Measurements from ENCODE around the gene AGAP1. TPM values are rescaled to one million over a fixed set of nuclear protein-coding genes. Genes with fewer than 3 reads are reported as not detected.

Gene AGAP1
- total RNA-seq, 1 experiment from 2014 or later = 23.4 TPM

DNA sequence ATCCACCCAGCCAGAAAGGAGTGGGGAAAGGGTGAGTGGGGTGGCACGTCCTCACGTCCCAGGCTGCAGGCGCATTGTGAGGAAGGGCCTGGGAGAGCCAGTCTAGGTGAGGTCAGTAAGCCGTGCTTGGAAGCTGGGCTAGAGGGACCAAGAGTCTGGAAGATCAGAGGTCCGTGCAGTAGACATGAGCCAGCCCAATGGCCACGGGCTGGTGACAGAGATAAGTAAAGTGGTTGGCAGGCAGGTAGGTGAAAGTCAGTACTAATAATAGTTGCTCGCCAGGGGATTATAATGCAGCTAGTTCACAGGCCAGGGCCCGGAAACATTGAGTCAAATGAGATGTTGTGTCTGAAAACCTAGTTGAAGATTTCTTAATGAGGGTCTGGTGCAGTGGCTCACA is 541.1 kb downstream of the AGAP1 start:
- H3K27me3 ChIP-seq (replicated peaks) = no peaks in the 10 kb centered on the region
- no peak overlapping the region for H3K4me3 ChIP-seq
- H3K9me3 ChIP-seq (replicated peaks) = no peaks in the 10 kb centered on the region; the same call in 1 of the 2 replicates
- peaks cover 8% of the 10 kb centered on the region for H3K36me3 ChIP-seq
- no peaks in the 10 kb centered on the region for H3K4me1 ChIP-seq (replicated peaks)
- H3K27ac ChIP-seq = no peak overlapping the region
- DNase-seq (ENCODE audit: low read depth in 1 of 2, low spot score in 2 of 2) = no peak

DNA sequence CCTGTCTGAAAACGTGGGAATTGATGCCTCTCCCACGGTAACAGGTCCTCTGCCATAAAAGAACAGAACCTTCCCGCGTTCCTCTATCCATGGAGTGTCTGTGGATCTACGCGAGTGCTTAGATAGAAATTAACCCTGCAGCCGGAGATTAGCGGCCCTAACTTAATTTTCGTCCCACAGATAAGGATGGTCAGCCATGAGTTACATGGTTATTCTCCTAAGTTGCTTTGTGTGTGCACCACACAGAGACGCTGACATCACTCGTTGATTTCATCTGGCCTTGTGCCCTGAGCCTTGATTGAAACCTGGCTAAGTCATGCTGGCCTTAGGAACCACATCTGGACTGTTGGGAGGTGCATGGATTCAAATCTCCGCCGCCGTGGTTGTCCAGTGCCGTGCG is 542.2 kb downstream of the AGAP1 start:
- Histone ChIP-seq H3K36me3 (peaks cover 12% of the 10 kb centered on the region; the same call in 1 of the 2 replicates), H3K27me3 (replicated peaks) (no peaks in the 10 kb centered on the region), H3K27ac (no peak overlapping the region), H3K4me1 (replicated peaks) (no peaks in the 10 kb centered on the region), H3K4me3 (no peak overlapping the region), H3K9me3 (replicated peaks) (no peaks in the 10 kb centered on the region)
- no peak for DNase-seq (ENCODE audit: low read depth in 1 of 2, low spot score in 2 of 2)

DNA sequence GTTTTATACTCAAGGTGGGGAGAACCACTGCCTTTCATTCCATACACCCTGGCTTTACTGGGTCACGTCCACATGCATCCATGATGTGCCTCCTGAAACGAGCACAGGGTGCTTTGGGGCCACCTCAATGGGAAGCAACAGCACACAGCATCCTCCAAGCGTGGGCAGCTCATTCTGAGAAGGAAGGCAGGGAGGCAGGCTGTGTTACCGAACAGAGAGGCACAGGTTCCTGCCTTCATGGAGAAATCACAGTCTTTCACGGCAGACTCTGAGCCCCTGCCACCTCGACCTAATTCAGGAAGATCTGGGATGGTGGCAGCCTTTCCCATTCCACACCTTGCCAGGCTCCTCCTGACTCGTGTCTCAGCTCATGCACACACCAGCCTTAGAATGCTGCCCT is 544.3 kb downstream of the AGAP1 start:
- Histone ChIP-seq H3K9me3 (replicated peaks) (no peaks in the 10 kb centered on the region), H3K4me1 (replicated peaks) (no peaks in the 10 kb centered on the region), H3K27ac (no peak overlapping the region), H3K4me3 (no peak overlapping the region), H3K36me3 (peaks cover 12% of the 10 kb centered on the region; the same call in 1 of the 2 replicates), H3K27me3 (replicated peaks) (no peaks in the 10 kb centered on the region)
- no peak for DNase-seq (ENCODE audit: low read depth in 1 of 2, low spot score in 2 of 2)

DNA sequence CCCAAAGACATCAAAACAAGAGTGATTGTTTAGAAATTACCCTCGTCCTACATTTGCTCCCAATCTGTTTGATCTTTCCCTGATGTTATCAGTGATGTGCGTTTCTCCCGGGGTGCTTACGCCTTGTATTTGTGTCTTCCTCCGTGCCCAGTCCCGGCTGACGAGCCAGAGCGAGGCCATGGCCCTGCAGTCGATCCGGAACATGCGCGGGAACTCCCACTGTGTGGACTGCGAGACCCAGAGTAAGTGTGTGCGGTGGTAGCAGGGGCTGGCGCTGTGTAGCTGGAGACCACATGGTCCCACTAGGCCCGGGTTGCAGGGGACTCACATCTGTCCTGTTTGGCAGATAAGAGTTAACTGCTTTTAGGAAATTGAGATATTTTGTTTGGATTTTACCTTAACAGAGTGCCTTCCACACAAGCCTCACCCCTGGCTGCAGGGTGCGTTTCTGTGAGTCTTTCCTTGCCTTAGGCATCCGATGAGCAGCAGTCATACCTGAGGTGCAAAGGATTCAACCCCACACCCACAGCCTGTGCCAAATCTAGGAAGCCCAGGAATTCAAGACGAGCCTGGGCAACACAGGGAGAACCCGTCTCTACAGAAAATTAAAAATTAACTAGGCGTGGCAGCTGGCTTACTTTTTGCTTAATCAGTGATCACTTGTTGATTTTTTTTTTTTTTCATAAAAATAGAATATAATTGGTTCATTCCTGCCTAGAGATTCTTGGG is 546.9 kb downstream of the AGAP1 start:
- Histone ChIP-seq H3K9me3 (replicated peaks) (no peaks in the 10 kb centered on the region), H3K27me3 (replicated peaks) (no peaks in the 10 kb centered on the region), H3K27ac (no peak overlapping the region), H3K4me3 (no peak overlapping the region), H3K36me3 (peaks cover 18% of the 10 kb centered on the region), H3K4me1 (replicated peaks) (no peaks in the 10 kb centered on the region)
- DNase-seq (ENCODE audit: low read depth in 1 of 2, low spot score in 2 of 2) = no peak

DNA sequence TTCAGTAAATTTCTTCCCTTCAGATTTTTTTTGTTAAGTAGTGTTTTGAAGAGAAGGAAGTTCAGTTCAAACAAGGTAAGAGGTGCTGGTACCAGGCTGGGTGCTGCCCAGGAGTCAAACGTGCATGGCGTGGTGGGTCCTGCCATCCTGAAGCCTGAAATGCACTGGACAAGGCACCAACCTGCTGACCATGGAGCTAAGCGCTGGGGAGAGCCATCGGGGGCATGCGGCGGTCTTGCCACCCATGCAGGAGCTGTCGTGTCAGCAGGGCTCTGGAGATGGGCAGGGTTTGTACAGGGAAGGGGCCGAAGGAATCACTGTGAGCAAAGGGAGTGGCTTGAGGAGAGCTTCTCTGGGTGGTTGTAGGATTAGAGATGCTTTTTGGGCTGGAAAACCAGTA is 547.8 kb downstream of the AGAP1 start:
- H3K27me3 ChIP-seq (replicated peaks) = no peaks in the 10 kb centered on the region
- H3K4me1 ChIP-seq (replicated peaks) = no peaks in the 10 kb centered on the region
- peaks cover 14% of the 10 kb centered on the region for H3K36me3 ChIP-seq
- no peak overlapping the region for H3K4me3 ChIP-seq
- no peak for DNase-seq (ENCODE audit: low read depth in 1 of 2, low spot score in 2 of 2)
- H3K27ac ChIP-seq = no peak overlapping the region
- no peaks in the 10 kb centered on the region for H3K9me3 ChIP-seq (replicated peaks)

DNA sequence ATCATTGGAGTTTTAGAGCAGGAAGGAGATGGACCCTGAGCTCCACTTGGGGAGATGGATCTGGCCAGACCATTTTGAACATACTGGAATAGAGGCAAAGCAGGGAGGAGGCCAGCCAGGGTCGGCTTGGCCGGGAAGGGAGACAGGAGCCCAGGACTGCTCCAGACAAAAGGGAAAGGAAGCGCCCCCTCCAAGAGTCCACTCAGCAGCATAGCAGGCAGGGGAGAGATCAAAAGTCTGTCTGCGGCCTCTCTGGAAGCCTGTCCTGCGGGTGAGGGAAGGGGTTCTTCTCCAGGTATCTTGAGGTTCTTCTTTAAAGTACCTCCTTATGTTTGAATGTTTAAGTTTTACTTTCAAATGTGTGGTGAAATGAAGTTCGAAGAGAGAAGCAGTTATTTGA is 548.2 kb downstream of the AGAP1 start:
- peaks cover 14% of the 10 kb centered on the region for H3K36me3 ChIP-seq
- DNase-seq (ENCODE audit: low read depth in 1 of 2, low spot score in 2 of 2) = no peak
- H3K4me1 ChIP-seq (replicated peaks) = no peaks in the 10 kb centered on the region
- no peak overlapping the region for H3K27ac ChIP-seq
- no peaks in the 10 kb centered on the region for H3K9me3 ChIP-seq (replicated peaks)
- H3K27me3 ChIP-seq (replicated peaks) = no peaks in the 10 kb centered on the region
- H3K4me3 ChIP-seq = no peak overlapping the region

DNA sequence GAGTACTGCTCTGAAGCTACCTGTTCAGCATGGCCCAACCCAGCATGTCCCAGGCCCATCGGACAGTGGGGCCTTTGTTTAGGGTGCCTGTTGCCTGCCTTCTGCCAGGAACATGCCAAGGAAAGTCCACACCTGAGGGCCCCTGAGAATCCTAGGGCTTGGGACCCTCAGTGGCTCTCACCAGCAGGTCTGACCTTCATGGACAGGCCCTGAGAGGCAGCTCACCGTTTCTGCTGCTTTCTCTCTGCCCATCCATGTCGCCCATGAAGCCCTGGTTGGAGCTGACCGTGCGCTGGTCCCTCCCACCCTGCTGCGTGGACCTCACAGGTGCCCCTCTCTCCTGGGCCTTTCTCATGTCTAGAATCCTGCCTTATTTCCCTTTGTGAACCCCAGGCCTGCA is 550.3 kb downstream of the AGAP1 start:
- Histone ChIP-seq H3K36me3 (peaks cover 14% of the 10 kb centered on the region), H3K27ac (no peak overlapping the region), H3K27me3 (replicated peaks) (no peaks in the 10 kb centered on the region), H3K9me3 (replicated peaks) (no peaks in the 10 kb centered on the region), H3K4me3 (no peak overlapping the region), H3K4me1 (replicated peaks) (no peaks in the 10 kb centered on the region)
- no peak for DNase-seq (ENCODE audit: low read depth in 1 of 2, low spot score in 2 of 2)

DNA sequence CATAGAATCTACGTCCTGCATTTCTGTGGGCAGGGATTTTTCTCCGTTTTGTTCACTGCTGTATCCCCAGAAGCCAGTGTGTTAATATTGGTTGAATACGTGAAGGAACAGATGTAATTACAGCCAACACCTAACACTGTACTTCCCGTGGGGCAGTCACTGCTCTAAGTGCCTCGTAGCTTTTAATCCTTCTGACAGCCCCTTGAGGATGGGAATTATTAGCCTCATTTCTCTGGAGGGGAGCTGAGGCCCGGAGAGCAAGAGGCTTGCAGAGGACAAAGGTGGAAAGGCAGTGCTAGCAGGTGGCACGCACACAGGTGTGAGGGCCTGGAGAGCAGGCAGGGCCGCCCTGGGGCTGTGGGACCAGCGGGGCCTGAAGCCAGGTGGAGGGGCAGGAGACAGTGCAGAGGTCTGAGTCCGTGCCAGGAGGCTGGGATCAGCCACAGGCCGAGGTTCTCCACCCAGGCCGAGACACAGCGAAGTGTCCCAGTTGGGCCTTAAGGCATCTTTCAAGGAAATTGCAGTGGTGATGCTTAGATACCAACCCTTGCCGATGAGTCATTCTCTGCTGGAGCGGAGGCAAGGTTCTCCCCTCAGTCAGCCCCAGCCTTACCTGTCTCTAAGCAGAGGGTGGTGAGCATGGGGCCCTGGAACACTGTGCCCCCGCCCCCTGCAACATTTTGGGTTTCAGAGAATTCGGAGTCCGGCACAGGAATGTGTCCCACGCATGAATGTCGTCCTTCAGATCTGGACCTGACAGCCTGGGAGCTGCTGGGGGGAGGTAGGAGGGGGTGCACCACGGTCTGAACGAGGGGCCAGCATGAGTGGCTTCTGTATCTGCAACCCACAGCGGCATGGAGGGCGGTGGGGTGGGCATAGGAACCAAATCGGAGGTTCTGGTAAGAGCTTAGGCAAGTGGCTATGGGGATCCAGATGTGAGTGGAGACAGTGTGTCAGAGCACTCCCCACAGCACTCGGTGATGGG is 551.7 kb downstream of the AGAP1 start:
- H3K4me3 ChIP-seq = no peak overlapping the region
- no peaks in the 10 kb centered on the region for H3K9me3 ChIP-seq (replicated peaks)
- H3K27ac ChIP-seq = no peak overlapping the region
- no peaks in the 10 kb centered on the region for H3K4me1 ChIP-seq (replicated peaks)
- no peak for DNase-seq (ENCODE audit: low read depth in 1 of 2, low spot score in 2 of 2)
- peaks cover 17% of the 10 kb centered on the region for H3K36me3 ChIP-seq
- H3K27me3 ChIP-seq (replicated peaks) = no peaks in the 10 kb centered on the region

DNA sequence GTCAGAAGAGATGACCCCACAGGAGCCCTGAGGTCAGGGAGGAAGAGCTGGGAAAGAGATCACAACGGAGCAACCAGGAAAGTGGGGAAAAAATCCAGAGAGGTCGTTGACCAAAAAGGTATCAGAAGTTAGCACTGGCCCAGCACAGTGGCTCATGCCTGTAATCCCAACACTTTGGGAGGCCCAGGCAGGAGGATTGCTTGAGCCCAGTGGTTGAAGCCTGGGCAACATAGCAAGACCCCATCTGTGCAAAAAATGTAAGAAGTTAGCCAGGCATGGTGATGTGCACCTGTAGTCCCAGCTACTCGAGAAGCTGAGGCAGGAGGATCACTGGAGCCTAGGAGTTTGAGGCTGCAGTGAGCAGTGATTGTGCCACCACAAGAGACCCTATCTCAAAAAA is 552.9 kb downstream of the AGAP1 start:
- no peak overlapping the region for H3K27ac ChIP-seq
- no peak overlapping the region for H3K4me3 ChIP-seq
- H3K27me3 ChIP-seq (replicated peaks) = no peaks in the 10 kb centered on the region
- no peaks in the 10 kb centered on the region for H3K4me1 ChIP-seq (replicated peaks)
- no peak for DNase-seq (ENCODE audit: low read depth in 1 of 2, low spot score in 2 of 2)
- H3K36me3 ChIP-seq = peaks cover 17% of the 10 kb centered on the region; the same call in 1 of the 2 replicates
- H3K9me3 ChIP-seq (replicated peaks) = no peaks in the 10 kb centered on the region

DNA sequence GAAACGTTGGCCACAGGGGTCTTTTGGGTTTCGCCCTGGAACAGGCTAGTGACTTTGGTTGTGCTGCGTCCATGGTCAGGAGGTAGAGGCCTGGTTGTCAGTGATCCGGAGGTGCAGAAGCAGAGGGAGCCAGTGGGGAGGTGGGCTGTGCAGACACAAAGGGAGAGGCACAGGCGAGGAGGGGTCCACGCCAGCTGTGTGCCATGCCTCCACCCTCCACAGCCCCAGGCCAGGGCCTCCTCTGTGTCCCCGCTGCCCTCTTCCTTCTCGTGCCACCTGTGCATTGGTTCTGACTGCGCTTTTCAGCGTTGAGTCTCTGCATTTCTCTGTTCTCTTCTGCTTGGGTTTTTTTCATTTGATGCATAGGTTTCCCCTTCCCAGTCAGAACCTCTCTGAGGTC is 553.3 kb downstream of the AGAP1 start:
- Histone ChIP-seq H3K27me3 (replicated peaks) (no peaks in the 10 kb centered on the region), H3K27ac (no peak overlapping the region), H3K4me3 (no peak overlapping the region), H3K4me1 (replicated peaks) (no peaks in the 10 kb centered on the region), H3K36me3 (peaks cover 17% of the 10 kb centered on the region), H3K9me3 (replicated peaks) (no peaks in the 10 kb centered on the region)
- no peak for DNase-seq (ENCODE audit: low read depth in 1 of 2, low spot score in 2 of 2)

DNA sequence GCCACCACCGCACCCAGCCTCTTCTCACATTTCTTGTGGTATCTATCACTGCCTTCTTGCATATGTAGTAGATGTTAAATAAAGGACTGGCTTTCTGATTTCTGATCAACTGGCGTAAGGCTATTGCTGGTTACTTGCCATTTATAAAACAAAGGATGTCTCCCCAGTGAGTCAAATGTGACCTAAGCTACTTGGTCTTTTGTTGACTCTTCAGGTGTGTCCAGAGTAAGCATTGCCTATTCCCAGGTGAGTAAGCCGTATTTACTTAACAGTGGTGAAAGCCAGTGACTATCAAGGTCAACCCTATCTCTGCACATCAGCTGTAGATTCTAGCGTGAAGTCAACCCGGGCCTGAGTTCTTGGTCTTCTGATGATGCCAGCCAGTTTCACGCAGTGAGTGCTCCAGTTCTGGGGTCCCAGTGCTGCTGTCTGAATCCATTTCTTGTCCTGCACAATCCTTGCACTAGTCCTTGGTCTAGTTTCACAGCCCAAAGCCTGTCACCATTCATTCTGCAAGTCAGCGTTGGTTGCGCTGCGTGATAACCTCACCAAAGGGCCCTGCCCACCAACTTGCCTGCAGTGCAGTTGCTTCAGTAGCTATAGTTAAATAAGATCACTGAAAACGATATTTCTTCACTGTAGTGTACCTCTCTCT is 554.2 kb downstream of the AGAP1 start:
- Histone ChIP-seq H3K27me3 (replicated peaks) (no peaks in the 10 kb centered on the region), H3K27ac (no peak overlapping the region), H3K4me3 (no peak overlapping the region), H3K36me3 (peaks cover 17% of the 10 kb centered on the region), H3K9me3 (replicated peaks) (no peaks in the 10 kb centered on the region), H3K4me1 (replicated peaks) (no peaks in the 10 kb centered on the region)
- DNase-seq (ENCODE audit: low read depth in 1 of 2, low spot score in 2 of 2) = no peak

DNA sequence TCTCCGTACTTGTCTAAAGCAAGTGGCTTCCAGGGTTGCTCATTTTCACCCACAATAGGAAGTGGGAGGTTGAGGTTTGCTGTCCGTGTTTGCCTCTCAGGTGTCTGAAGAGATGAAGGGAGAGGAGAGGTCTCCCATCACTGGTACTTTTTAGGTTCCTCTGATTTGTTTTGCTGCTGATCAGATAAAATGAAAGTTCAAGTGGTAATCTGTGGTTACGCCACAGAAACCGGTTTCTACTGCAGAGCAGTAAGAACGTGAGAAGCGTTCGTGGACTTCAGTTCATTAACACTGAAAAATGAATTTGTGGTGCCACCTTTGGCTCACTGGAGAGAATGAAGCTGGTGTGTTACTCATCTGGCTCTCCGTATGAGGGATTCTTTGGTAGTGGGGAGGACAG is 556.1 kb downstream of the AGAP1 start:
- H3K4me3 ChIP-seq = no peak overlapping the region
- H3K4me1 ChIP-seq (replicated peaks) = no peaks in the 10 kb centered on the region
- no peaks in the 10 kb centered on the region for H3K9me3 ChIP-seq (replicated peaks)
- H3K27me3 ChIP-seq (replicated peaks) = no peaks in the 10 kb centered on the region
- DNase-seq (ENCODE audit: low read depth in 1 of 2, low spot score in 2 of 2) = no peak
- H3K36me3 ChIP-seq = peaks cover 14% of the 10 kb centered on the region; the same call in 1 of the 2 replicates
- no peak overlapping the region for H3K27ac ChIP-seq

DNA sequence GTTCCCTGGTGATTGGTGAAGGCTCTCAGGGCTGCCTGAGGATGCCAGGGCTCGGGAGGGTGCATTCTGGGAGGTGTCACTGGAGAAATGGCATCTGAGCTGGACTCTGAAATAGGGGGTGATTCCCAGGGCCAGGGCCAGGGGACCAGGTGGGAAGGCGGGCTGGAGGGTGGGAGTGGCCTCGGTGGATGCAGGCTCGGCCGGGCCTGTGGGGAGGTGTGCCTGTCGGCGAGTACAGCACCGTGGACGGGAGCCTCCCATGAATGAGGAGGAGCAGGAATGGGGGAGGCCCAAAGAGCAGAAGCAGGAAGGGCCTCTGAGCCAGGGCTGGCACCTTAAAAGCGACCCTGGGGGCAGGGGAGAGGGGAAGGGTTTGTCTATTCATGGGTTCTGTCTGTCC is 557.5 kb downstream of the AGAP1 start:
- Histone ChIP-seq H3K9me3 (replicated peaks) (no peaks in the 10 kb centered on the region), H3K36me3 (peaks cover 14% of the 10 kb centered on the region; the same call in 1 of the 2 replicates), H3K4me3 (no peak overlapping the region), H3K27ac (no peak overlapping the region), H3K4me1 (replicated peaks) (no peaks in the 10 kb centered on the region), H3K27me3 (replicated peaks) (no peaks in the 10 kb centered on the region)
- no peak for DNase-seq (ENCODE audit: low read depth in 1 of 2, low spot score in 2 of 2)

DNA sequence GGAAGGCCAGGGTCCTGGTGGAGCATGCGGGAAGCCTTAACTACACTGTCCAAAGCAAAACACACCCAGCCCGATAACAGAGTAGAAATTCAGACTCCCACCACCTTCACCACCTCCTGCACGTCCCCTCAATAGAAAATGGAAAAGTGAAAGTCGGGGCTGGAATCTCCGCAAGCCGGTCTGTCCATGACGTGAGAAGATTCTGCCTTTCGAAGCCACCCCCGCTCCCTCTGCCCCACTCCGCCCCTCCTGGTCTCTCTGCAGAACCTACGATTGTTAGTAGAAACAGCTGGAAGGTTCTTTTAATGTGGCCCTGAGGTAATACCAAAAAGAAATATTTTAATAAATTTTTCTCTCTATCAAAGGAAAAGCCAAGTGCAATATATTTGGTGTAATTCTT is 558.0 kb downstream of the AGAP1 start:
- Histone ChIP-seq H3K4me3 (no peak overlapping the region), H3K36me3 (peaks cover 14% of the 10 kb centered on the region; the same call in 1 of the 2 replicates), H3K9me3 (replicated peaks) (no peaks in the 10 kb centered on the region), H3K27me3 (replicated peaks) (no peaks in the 10 kb centered on the region), H3K27ac (no peak overlapping the region), H3K4me1 (replicated peaks) (no peaks in the 10 kb centered on the region)
- DNase-seq (ENCODE audit: low read depth in 1 of 2, low spot score in 2 of 2) = no peak
